Germinal center (tissue), 1 donor: ENCODE measurements around the gene SLC39A11.
"Not testable (repeated sequence)": the region's sequence is repeated elsewhere in the genome, so short reads cannot be mapped to it uniquely, and the experiment has no call there.

Source experiments
- DNase-seq: peaks from one replicate; pipeline ENCODE4 v3.0.0; 2012; ENCODE audit warnings: mixed read lengths, low spot score

Gene SLC39A11

GRCh38 chr17:72947475-72947874, 145.0 kb downstream of the SLC39A11 start:
- no peak for DNase-seq

GRCh38 chr17:72946696-72947095, 145.8 kb downstream of the SLC39A11 start:
- DNase-seq: no peak

- DNase-seq: no peak
Measured at GRCh38 chr17:72946156-72946555, 146.3 kb downstream of the SLC39A11 start.

DNA sequence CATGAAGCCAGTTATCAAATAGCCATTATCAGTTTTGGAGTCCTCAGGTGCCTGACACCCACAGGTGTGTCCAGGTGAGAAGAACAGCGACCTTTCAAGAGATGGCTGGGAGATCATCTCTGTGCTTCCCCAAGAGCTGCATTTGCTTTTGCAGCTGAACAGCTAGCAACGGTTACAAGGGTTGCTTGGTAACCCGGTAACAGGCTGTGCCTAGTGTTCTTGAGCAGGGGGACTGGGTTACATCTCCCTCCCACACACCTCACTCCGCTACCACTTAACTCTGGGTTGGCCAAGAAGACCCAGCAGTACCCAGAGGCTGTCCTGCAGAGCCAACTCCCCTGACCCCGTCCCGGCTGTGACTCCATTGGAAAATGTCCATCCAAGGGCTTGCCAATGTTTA, 147.0 kb downstream of the SLC39A11 start:
- DNase-seq: no peak

GRCh38 chr17:72943826-72944689, 148.4 kb downstream of the SLC39A11 start:
- no peak for DNase-seq

- DNase-seq: no peak
Measured at GRCh38 chr17:72942579-72942978, 149.9 kb downstream of the SLC39A11 start.

GRCh38 chr17:72940496-72940895, 152.0 kb downstream of the SLC39A11 start:
- DNase-seq: no peak

DNA sequence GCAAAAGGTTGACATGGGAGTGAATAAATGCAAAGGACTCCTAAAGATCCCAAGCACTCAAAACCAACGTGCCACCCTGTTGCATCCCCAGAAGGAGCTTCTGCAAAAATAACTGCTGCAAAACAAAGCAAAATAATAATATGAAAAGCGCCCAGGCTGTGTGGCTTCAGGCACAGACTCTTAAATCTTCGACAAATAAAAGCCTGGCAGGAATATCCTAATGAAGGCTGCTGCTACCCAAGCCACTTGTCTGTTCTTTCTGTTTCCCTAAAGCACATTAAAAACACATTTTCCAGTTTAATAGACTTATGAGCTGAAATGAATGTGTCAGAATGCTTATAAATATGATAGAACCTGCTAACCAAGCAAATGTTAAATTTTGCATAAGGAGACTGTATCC, 154.0 kb downstream of the SLC39A11 start:
- DNase-seq: no peak

DNA sequence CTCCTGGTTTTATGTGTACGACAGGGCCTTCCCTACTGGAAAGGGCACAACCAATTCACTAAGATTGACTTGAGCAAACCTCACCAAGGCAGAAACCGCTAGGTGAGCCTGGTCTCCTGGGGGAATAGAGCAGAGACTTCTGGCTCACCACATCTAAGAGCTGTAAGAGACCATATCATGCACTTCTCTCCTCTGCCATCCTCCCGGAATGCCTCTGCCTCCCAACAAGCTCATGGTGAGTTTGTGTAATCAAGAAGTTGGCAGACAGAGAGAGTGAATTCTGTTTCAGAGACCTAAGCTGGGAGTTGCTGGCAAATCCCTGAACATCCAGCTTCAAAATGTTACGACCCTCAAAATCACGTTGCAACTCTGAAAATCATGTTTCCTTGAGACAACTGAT, 154.8 kb downstream of the SLC39A11 start:
- DNase-seq: no peak

DNA sequence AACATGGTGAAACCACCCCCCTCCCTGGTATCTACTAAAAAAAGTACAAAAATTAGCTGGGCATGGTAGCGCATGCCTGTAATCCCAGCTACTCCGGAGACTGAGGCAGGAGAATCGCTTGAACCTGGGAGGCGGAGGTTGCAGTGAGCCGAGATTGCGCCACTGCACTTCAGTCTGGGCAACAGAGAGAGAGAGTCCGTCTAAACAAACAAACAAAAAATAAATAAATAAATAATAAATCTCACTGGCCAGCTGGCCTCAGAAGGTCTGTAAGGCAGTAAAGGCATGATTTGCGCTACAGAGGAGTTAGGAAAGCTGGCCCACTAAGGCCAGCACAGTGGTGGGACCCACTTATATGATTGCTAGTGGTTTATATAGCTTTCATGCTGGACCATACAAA, 155.2 kb downstream of the SLC39A11 start:
- not testable (repeated sequence) for DNase-seq

DNA sequence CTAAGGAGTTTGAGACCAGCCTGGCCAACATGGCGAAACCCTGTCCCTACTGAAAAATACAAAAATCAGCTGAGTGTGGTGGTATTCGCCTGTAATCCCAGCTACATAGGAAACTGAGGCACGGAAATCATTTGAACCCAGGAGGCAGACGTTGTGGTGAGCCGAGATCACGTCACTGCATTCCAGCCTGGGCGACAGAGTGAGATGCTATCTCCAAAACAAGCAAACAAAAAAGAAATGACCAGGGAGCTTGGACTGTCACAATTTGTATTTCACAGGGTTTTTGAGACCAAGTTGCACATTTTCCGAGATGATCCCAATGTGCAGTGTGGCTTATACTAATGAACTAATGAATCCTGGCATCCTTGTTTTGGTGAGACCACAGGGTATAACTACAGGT, 156.5 kb downstream of the SLC39A11 start:
- no peak for DNase-seq

DNA sequence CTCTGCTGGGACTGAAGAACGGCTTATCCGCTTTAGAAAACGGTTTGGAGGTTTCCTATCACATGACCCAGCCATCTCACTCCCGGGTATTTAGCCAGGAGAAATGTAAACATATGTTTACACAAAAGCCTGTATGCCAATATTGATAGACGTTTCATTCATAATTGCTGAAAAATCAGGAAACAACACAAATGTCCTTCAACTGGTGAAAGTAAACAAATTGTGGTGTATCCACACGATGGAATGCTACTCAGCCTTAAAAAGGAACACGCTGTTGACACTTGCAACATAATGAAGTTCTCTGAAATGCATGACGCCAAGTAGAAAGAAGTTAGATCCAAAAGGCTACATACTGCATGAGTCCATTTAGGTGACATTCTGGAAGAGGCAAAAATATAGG, 157.6 kb downstream of the SLC39A11 start:
- DNase-seq: no peak

DNA sequence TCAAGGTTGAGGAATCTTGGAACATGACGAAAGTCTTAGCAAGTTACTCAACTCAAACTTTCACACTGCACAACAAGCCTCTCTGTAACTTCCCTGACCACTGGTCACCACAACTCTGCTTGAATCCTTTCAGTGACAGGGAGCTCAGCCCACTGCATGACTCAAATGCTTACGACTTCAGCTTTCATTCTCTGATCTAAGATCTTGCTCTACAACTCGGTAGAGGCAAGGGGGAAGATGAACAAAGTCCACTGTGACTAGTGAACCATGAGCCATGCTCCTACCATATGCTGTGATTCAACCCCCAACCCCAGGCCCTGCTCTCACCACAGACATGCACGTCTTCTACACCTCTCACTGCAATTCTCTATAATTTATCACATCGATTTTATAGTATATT, 160.9 kb downstream of the SLC39A11 start:
- DNase-seq: no peak

GRCh38 chr17:72931163-72931562, 161.3 kb downstream of the SLC39A11 start:
- peak; percentile 30 for DNase-seq

DNA sequence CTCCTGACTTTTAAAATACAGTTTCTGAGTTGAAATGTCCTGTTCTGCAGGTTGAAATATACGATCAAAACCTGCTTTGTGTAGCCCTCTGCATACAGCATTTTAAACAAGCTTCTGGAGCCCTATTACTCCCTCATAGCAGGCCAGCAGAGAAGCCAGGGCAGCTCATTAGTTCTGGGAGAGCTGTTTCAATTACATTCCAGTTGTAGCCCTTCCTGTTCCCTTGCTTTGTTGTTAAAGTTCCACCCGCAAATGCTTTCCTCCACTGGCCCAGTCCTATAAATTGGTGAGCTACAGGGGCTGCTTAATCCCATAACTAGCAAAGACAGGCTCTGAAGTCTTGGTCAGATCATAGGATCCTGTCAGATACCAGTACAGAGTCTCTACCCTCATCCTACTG, 162.5 kb downstream of the SLC39A11 start:
- DNase-seq: no peak

- DNase-seq: no peak
Measured at GRCh38 chr17:72928454-72929136, 163.9 kb downstream of the SLC39A11 start.

GRCh38 chr17:72927760-72928159, 164.7 kb downstream of the SLC39A11 start:
- DNase-seq: no peak

GRCh38 chr17:72927146-72927545, 165.3 kb downstream of the SLC39A11 start:
- no peak for DNase-seq

DNA sequence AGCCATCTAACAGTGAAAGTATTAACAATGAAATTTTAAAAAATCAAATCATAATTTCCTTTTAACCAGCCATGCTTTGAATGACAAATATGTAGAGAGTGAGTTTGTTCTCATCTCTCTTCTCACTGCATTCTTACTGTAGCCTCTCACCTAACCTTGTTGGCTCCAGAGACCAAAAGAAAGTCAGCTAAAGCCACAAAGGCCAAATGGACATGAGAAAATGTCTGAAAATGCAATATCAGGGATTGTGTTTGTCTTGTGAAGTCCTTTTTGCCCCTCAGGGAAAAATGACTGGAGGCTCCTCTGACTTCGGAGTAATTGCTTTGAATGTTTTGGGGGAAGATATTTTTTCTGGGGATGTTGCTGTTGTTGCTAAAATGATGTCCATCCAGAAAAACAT, 166.3 kb downstream of the SLC39A11 start:
- no peak for DNase-seq

- no peak for DNase-seq
Measured at GRCh38 chr17:72924196-72924595, 168.3 kb downstream of the SLC39A11 start.

GRCh38 chr17:72922219-72922618, 170.3 kb downstream of the SLC39A11 start:
- no peak for DNase-seq

- no peak for DNase-seq
Measured at GRCh38 chr17:72921347-72922054, 171.0 kb downstream of the SLC39A11 start.

GRCh38 chr17:72920513-72920912, 172.0 kb downstream of the SLC39A11 start:
- no peak for DNase-seq
